ENCODE data around the gene CCDC172.

The CCDC172 gene

GRCh38 chr10:116324227-116324950 lies at the start of gene CCDC172:
CCDC172 (plus strand) TSS chr10:116324448; CDS start chr10:116325012, 564 bp downstream.
- no peak for DNase-seq (ENCODE audit: low read depth)

GRCh38 chr10:116276981-116277380 lies 47.3 kb upstream of the CCDC172 start:
- DNase-seq (ENCODE audit: low read depth), result no peak

- DNase-seq (ENCODE audit: low read depth), result no peak
These were observed 45.4 kb upstream of the CCDC172 start for GRCh38 chr10:116278846-116279245.

- no peak for DNase-seq (ENCODE audit: low read depth)
These were observed 42.5 kb upstream of the CCDC172 start for GRCh38 chr10:116281775-116282174.

GRCh38 chr10:116286626-116287200 lies 37.5 kb upstream of the CCDC172 start:
- no peak for DNase-seq (ENCODE audit: low read depth)

GRCh38 chr10:116287906-116288501 lies 36.2 kb upstream of the CCDC172 start:
- no peak for DNase-seq (ENCODE audit: low read depth)

- DNase-seq (ENCODE audit: low read depth), result no peak
These were observed 34.6 kb upstream of the CCDC172 start for GRCh38 chr10:116289652-116290051.

GRCh38 chr10:116292493-116292892 lies 31.8 kb upstream of the CCDC172 start:
- no peak for DNase-seq (ENCODE audit: low read depth)

GRCh38 chr10:116296291-116296721 lies 27.9 kb upstream of the CCDC172 start:
- no peak for DNase-seq (ENCODE audit: low read depth)

- no peak for DNase-seq (ENCODE audit: low read depth)
These were observed 25.7 kb upstream of the CCDC172 start for GRCh38 chr10:116298586-116298985.

- no peak for DNase-seq (ENCODE audit: low read depth)
These were observed 23.7 kb upstream of the CCDC172 start for GRCh38 chr10:116300542-116300941.

- DNase-seq (ENCODE audit: low read depth), result no peak
These were observed 19.3 kb upstream of the CCDC172 start for GRCh38 chr10:116304923-116305322.

GRCh38 chr10:116306847-116307246 lies 17.4 kb upstream of the CCDC172 start:
- no peak for DNase-seq (ENCODE audit: low read depth)

GRCh38 chr10:116307455-116307854 lies 16.8 kb upstream of the CCDC172 start:
- DNase-seq (ENCODE audit: low read depth), result no peak

- no peak for DNase-seq (ENCODE audit: low read depth)
These were observed 13.2 kb upstream of the CCDC172 start for GRCh38 chr10:116311016-116311415.

GRCh38 chr10:116311706-116312490 lies 12.3 kb upstream of the CCDC172 start:
- no peak for DNase-seq (ENCODE audit: low read depth)

- no peak for DNase-seq (ENCODE audit: low read depth)
These were observed 11.7 kb upstream of the CCDC172 start for GRCh38 chr10:116312548-116312947.

- no peak for DNase-seq (ENCODE audit: low read depth)
These were observed 7.7 kb upstream of the CCDC172 start for GRCh38 chr10:116316503-116316902.

- DNase-seq (ENCODE audit: low read depth), result no peak
These were observed 845 bp downstream of the CCDC172 start for GRCh38 chr10:116324951-116325635.

GRCh38 chr10:116325987-116326386 lies 1.7 kb downstream of the CCDC172 start:
- DNase-seq (ENCODE audit: low read depth), result no peak

GRCh38 chr10:116329153-116329552 lies 4.9 kb downstream of the CCDC172 start:
- DNase-seq (ENCODE audit: low read depth), result no peak

GRCh38 chr10:116331815-116332214 lies 7.6 kb downstream of the CCDC172 start:
- DNase-seq (ENCODE audit: low read depth), result no peak

Measured in stimulated activated CD8-positive, alpha-beta memory T cell treated with anti-CD3 and anti-CD28 coated beads, Interleukin-7, amount 100 ng/mL, for 24 hours (primary cell).